ENCODE measurements around the gene PNLIPRP2.
A peak's percentile ranks its signal among the peaks of the same experiment; 100 is the strongest.

Gene PNLIPRP2

DNA sequence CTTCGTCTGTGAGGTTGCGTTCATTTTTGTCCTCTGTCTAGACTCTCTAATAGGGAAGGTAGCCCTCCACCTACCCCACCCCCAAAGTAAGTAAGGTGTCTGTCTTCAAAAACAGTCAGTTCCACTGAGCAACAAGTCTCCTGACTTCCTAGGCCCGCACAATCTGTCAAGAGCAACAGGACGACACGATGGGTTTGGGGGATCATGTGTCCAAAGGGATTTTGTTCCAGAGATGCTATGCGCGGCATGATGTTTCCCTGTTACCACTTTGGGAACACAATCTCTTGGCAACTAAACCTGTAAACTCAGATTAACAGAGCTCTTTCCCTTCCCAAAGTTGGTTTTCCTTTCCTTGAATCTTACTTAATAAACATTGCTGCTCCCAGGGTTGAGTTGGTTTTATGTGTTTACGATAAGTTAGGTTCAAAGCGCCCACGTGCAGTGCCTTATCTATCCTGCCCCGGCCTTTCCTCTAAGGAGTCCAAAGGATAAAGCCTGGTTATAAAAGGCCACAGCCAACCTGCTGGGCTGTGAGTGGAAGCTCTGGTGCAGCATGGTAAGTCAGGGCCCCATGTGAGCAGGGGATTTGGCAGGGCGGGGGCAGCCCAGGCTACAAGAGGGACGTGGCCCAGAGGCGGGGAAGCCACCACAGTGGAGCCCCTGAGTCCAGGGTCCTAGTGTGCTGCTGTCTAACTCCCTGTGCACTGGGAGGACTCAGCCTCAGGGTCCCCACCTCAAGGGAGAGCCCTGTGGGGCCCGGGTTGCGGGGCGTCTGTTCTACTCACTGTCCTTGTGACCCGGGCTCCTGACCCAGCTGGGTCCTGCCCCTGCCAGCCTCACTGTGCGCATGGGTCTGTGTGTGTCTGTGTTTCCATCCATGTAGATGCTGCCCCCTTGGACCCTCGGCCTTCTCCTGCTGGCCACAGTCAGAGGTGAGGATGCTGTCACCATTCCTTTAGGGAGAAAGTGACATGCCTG, at the start of gene PNLIPRP2:
Gene PNLIPRP2 (plus strand): TSS at position 531 of the 978 bp plus-strand sequence.
- no peak for DNase-seq

DNA sequence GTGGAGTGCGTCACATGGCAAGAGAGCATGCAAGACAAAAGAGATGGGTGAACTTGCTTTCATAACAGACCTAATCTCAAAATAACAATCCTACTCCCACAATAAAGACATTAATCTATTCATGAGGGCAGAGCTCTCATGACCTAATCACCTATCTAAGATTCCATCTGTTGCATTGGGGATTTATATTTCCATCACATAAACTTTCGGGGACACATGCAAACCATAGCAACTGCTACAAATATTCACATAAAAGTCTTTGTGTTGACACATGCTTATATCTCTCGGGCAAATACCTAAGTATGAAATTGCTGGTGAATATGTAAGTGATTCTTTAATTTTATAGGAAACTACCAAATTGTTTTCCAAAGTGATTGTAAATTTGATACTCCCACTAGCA, 46.0 kb upstream of the PNLIPRP2 start:
- DNase-seq: no peak

DNA sequence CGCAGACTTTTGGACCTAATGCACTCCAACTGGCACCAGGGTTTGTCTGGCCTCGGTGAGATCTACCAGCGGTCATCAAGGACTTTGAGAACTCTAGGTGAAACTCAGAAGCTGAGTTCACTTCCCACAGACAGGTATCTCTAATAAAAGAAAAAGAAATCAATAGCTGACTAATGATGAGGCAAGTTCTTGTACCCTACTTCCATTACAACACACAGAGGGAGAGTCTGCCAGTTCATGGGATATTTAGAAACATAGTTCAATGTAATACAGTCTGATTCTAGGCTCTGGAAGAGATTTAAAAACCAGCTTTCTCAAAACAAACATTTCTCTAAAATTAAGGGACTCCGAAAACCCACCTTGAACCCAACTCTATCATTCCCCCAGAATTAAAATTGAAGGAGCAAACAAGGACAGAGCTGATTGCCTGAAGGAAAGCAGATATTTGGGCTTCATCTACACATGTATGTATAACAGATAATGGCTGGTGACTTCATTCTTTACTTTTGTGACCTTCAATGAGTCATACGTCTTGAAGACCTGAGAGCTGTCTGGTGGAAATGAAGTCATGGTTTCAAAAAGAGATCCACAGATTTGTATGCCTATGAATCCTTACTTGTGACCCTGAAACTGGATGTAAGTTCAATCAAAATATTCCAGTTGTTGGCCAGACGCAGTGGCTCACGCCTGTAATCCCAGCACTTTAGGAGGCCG, 32.7 kb upstream of the PNLIPRP2 start:
- no peak for DNase-seq

DNA sequence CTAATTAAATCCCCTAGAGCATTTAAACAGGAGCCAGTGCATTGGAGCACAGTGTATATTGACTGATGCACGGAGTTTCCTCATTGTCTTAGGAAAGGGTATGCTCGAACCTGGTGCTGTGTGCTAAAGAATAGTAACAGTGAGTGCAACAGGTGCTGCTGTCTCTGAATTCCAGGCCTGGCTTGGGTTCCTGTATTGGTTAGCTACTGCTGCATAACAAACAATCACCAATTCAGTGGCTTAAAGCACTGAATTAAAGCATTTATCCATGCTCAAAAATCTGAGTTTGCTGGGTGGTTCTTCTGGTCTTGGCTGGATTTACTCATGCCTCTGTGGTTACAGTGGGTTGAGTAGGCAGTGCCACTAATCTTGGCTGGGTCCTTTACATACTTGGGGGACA, 31.8 kb upstream of the PNLIPRP2 start:
- no peak for DNase-seq

DNA sequence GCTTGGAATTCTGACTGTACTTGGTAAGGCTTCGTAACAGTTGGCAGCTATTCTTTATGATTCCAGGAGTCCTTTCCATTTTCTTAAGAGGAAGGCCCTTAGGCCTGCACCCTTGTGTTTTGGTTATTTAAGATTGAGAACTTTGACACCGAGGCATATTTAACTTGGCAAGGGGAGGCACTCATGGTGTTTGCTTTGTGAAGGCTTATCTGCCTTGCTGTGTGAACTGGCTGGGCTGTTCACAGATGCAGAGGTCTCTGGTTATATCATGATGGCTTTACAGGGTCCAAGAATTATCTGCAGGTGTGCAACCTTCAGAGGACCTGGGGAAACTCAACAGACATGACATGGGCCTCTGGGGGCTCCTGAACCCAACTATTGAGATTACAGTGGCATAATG, 30.8 kb upstream of the PNLIPRP2 start:
- DNase-seq: no peak

DNA sequence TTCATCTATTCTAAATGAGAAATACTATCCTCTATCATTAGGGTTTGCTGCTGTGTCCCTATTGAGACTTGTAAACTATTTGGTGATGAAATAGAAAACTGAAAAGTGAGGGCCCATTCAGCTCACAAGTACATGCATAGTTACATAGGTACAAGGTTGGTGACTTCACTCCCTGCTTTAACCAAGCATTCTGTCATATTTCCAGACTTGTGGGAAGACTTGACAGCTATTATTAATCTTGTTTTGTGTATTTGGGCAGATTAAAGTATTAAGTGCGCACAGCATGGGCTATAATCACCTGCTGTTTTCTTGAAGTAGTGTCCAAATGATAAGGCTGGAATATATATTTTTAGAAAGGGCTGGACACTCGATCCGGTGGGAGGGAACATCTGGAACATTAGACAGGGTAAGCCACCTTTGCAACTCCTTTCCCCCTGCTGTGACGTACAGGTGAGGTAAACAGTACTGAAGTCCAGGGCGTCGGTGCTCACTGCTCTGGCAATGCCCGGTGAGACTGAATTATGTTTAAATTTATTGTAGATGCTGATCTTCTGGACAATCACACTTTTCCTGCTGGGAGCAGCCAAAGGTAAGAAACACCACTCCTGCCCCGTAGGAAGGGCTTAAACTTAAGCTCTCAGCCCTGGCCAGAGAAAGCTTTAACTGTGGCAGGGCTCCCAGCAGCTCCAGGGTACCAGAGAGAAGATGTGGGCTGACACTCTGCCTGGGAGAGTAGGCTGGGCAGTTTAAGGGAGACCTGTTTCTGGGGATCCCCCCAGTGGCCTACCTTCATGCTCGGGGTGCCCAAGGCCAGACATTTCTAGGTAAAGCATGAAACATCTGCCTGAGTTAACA, 29.9 kb upstream of the PNLIPRP2 start, which contains the start of gene PNLIPRP1:
Gene PNLIPRP1 (plus strand): TSS at position 370 of the 855 bp plus-strand sequence. CDS start 171 bp downstream, at position 541.
- DNase-seq: peak; percentile 4

DNA sequence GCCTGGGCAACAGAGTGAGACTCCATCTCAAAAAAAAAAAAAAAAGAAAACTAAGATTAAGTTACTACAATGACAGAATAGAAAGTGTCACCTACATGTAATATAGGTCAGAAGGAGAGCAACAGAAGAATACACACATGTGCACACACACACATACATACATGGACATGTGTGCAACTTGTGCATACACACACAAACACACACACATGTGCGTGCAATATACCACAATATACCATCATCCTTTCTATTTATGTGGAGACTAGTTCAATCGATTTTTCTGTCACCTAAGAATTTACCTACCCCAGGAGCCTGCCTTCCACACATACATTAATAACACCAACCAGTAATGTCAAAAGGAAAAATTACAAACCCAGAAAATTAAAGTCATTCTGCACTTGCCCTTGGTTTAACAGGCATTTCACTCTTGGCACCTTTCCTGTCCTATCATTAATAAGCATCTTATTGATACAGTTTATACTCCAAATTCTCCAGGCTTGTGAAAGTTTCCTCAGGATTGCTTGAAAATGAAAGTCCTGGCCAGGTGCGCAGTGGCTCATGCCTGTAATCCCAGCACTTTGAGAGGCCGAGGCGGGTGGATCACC, 27.5 kb upstream of the PNLIPRP2 start:
- DNase-seq: no peak

DNA sequence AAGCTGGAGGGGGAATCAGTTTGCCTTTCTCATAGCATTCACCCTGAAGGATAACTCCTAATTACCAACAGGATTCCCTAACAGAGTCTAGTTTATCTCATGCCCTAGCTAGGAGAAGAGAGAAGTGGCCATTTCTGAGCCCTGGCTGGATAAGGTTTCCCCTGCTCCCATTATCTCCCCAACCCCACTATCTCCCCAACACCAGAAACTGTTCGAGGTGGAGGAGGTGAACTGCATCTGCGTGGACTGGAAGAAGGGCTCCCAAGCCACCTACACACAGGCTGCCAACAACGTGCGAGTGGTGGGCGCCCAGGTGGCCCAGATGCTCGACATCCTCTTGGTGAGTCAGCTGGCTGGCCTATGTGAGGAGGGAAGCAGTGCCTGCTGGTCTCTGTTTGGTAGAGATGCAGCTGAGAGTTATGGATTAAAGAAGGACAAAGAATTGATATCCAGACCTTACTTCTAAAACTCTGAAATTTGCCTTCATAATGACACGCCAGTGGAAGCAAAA, 26.2 kb upstream of the PNLIPRP2 start:
- no peak for DNase-seq

DNA sequence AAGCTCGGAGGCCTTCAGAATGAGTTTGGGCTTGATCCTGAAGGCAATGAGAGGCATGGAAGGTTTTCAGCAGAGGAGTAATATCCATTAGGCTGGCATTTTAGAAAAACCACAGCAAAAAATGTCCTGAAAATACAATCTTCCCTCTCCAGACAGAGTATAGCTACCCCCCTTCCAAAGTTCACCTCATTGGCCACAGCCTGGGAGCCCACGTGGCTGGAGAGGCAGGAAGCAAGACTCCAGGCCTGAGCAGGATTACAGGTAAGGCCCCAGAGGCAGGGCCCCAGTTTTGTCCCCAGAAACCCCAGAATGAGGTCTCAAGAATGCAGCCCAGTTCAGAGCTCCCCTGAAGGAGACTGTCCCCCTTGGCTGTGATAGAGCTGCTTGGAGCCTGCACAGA, 24.7 kb upstream of the PNLIPRP2 start:
- DNase-seq: no peak

DNA sequence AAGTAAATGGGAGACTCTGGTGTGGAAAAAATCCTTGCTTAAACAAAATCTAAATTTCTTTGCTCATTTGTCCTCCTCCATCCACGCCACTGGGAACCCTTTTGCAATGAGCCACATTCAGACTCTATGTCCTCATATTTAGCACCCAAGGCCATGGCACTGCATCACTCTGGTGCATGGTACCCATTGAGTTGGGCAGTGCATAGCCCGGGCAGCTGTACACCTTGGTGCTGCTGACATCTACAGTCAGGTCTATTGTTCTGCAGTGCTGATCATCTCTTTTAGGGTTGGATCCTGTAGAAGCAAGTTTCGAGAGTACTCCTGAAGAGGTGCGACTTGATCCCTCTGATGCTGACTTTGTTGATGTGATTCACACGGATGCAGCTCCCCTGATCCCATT, 23.2 kb upstream of the PNLIPRP2 start:
- DNase-seq: no peak

DNA sequence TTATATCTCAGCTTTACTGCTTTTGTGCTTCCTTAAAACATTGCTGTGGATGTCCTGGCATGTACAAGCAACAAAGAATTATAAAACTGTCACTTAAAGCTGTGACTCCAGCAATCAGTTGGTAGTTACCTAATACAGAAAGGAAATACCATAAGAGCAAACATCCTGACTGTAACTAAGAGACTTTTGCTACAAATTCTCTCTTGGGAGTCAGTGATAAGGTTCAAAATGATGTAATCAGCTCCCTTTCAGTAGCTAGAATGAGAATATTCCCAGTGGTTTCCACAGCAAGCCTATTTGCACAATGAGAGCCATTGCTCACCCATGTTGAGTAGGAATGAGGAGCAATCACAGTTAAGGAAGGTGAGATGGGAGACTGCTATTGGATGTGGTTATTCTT, 22.4 kb upstream of the PNLIPRP2 start:
- DNase-seq: no peak

DNA sequence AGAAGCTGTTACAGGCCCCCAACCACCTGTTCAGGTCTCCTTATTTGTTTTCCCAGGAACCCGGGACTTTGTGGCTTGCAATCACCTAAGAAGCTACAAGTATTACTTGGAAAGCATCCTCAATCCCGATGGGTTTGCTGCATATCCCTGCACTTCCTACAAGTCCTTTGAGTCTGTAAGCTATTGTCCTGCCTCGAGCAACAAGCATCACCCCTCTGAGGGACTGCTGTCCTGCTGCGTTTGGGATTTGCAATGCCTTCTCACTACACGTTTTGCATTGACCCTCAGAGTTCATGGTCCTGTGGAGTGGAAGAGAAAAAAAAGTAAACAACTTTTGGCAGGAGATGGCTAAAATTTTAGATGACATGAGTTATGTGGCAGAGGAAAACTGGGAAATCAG, 20.8 kb upstream of the PNLIPRP2 start:
- DNase-seq: no peak

DNA sequence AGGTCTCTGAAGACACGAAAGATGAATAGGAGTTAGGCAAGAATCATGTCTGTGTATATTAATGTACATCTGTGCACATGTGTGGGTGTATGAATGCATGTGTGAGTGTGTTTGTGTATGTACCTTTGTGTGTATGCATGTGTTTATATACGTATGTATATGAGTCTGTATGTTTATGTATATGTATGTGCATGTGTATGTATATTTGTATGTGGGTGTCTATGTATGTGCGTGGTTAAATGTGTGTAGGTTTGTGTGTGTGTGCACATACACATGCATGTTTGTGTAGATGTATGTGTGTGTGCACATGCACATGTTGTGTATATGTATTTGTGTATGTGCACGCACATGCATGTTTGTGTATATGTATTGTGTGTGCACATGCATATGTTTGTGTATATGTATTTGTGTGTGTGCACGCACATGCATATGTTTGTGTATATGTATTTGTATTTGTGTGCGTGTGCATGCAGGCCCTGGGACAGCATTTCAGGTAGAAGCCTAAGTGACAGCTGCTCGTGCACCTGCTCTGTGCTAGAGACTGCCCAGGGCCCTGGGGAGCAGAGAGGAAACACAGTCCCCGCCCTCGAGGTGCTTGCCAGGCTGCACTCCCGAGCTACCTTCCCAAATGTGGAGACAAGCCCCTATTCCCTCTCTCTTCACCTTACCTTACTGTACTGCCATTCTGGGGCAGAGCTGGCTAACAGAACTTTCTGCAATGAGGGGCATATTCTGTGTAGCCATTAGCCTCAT, 17.9 kb upstream of the PNLIPRP2 start:
- DNase-seq: no peak

DNA sequence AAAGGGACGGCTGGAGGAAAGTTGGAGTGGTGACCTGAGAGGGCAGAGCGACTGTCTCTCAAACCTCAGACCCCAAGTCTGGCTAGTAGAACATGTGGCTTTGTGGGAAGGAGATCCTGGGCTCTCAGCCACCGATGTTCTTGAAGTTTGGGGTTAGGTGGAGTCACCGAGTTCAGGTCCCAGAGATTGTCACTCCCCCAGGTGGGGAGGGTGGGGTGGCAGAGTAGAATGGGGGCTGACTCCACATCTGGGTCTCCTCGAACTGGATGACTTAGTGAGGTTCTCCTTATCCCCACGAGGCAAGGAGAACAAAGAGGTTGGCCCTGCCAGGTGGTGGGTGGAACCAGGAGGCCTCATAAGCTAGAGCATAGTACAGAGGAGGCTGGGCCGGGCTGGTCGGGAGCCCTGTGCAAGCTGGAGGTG, 14.7 kb upstream of the PNLIPRP2 start:
- DNase-seq: no peak

DNA sequence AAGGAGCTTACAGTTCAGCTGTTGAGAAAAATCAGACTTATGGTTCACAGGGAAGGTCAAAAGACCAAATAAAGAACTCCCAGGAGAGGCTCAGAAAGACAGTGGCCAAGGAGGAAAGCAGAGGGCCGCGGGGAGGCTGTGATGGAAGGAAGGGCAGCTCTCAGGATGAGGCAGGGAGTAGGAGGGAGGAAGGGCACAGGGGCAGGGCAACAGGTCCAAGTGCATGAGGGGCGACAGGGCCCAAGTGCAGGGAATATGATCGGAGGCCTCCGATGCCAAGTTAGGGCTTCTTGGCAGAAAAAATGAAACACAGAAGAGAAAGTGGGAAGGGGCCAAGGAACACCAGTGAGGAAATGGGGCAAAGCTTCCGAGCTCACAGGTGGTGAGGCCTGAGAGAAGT, 13.4 kb upstream of the PNLIPRP2 start:
- DNase-seq: no peak

DNA sequence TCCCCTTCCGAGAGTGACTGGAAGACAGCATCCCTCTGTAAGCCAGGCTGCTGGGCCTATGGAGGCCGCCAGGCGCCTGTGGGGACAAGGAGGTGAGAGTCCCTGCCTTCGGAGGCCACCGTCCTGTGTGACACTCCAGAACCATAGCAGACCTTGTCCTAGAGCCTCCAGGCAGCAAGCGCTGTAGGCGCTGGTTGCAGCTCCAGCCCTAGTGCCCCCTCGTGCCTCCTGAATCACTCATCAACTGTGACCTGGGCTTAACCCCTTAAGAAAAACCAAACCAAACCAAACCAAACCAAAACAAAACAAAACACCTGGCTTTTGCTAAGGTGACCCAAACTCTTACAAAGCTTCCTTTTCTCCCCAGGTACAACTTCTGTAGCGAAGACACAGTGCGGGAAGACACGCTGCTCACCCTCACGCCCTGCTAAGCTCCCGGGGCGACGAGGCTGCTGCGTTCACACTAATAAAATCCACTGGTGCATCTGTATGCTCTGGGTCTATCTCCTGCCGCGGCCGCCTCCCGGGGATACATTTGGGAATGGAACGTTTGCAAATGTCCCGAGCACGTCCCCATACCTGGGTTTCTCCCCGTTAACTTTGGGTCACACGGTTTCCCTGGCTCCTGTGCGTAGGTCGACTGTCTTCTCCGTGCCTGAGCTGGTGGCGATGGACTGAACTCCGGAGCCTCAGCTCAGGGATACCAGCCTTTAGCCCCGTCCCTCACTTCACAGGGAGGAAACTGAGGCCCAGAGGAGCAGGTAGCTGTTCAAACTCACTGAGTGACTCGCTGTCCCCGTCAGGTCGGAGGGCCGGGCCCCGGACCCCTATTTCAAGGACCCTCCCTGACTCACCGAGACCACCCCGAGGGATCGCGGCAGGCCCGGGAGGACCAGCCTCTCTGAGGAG, 11.8 kb upstream of the PNLIPRP2 start:
- DNase-seq: no peak

DNA sequence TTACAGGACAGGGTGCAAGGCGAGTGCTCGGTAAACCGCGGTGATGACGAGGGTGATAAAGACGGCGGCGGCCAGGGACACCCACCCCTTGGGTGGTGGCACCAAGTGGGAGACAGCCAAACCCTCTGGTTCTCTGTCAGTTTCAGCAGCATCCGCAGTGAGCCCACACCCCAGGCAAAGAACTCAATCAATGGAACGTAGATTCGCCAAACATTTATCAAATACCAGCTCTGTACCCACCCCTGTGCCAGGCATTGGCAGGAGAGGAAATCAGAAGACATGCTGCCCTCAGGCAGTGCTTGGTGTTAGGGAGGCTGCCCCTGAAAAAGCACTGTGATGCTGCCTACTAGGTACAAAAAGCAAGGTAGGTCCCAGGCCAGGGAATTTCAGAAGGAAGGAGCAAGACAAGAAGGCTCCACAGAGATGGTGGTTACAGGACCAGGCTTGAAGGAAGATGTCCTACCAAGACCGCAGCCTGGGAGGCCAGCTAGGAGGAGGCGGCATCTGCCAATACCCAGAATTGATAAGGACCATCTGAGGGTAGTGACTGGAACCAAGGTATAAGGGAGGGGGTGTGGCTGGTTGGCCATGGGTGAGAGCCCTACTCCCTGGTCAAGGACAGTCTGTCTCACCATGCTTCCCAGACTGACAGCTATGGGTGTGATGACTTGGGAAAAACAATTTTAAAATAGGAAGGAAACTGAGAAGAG, 10.2 kb upstream of the PNLIPRP2 start:
- DNase-seq: no peak

DNA sequence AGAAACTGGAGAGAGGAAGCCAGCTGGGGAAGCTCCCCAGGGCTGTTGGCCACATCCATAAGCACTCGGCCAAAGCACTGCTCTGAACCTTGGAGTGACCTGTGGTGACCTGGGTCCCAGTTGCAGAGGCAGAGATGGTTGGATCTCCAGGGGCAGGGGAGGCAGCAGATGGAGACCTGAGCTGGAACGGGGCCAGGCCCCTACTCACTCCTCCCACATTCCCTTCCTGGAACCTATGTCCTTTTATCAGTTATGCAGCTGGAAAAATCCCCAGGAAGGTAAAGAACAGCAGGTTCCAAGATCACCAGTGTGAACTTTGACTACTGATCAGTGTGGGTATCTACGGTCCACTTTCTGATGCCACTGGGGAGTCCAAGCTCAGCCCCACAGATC, 9.6 kb upstream of the PNLIPRP2 start:
- DNase-seq: no peak

DNA sequence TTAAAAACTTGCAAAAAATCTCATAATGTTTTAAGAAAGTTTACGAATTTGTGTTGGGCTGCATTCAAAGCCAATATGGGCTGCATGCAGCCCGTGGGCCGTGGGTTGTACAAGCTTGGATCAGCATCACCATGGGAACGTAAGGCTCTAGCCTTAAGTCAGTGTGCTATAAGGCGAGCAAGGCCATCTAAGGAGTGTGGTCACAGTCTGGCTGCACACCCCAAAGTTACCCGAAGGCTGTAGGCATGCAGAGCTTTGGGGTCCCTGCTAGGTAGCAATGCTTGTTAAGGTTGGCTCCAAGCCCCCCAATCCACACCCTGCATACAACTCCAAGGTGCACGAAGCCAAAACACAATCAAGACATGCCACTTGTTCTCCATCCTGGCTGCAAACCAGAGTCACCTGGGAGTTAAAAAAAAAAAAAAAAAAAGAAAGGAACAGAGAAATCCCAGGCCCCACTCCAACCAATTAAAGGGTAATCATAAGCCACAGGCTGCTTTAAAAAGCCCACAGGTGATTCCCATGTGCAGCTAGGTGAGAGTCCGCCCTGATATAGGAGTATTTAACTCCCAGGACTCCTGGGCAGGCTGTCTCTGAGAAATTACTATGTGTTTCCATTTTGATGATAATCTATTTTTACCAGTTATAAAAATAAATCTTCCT, 8.5 kb upstream of the PNLIPRP2 start:
- no peak for DNase-seq
